GM23248 (cell line): ENCODE data around the gene SLC12A7. TPM values are rescaled to one million over a fixed set of nuclear protein-coding genes. Genes with fewer than 3 reads are reported as not detected.
"Not testable (repeated sequence)": the region's sequence is repeated elsewhere in the genome, so short reads cannot be mapped to it uniquely, and the experiment has no call there.

Experiments used
- DNase-seq: peaks from one replicate; pipeline ENCODE4 v3.0.0-alpha.2; 2015
- H2AFZ ChIP-seq: fragments of 200-600 bp; sonication (generic); 2 replicates; pipeline ENCODE4 v1.6.1; 2016; ENCODE audit warnings: antibody characterized with exemption
- H3F3A ChIP-seq: fragments of 200-600 bp; sonication (generic); 2 replicates; pipeline ENCODE4 v1.6.1; 2016; ENCODE audit warnings: mild to moderate bottlenecking, antibody characterized with exemption, mixed run types; ENCODE audit not compliant: insufficient read depth
- H3K27ac ChIP-seq: fragments of 200-600 bp; sonication (generic); 2 replicates; pipeline ENCODE4 v1.5.1; 2016; ENCODE audit warnings: mild to moderate bottlenecking
- H3K27me3 ChIP-seq: fragments of 200-600 bp; sonication (generic); replicated peaks from 2 replicates; pipeline ENCODE4 v1.6.1; 2016; ENCODE audit warnings: mild to moderate bottlenecking; ENCODE audit not compliant: insufficient read depth
- H3K36me3 ChIP-seq: fragments of 200-600 bp; sonication (generic); 2 replicates; pipeline ENCODE4 v1.6.1; 2016; ENCODE audit warnings: low read depth, mild to moderate bottlenecking
- H3K4me1 ChIP-seq: fragments of 200-600 bp; sonication (generic); 2 replicates; pipeline ENCODE4 v1.6.1; 2016; ENCODE audit warnings: mild to moderate bottlenecking; ENCODE audit not compliant: insufficient read depth
- H3K4me2 ChIP-seq: fragments of 200-600 bp; sonication (generic); one replicate; pipeline ENCODE4 v1.6.1; 2016; ENCODE audit warnings: mild to moderate bottlenecking; ENCODE audit not compliant: unreplicated experiment
- H3K4me3 ChIP-seq: fragments of 200-600 bp; sonication (generic); 2 replicates; pipeline ENCODE4 v1.5.1; 2016; ENCODE audit warnings: mild to moderate bottlenecking
- H3K79me2 ChIP-seq: fragments of 200-600 bp; sonication (generic); 2 replicates; pipeline ENCODE4 v1.6.1; 2016; ENCODE audit warnings: mild to moderate bottlenecking; ENCODE audit not compliant: insufficient read depth
- H3K9ac ChIP-seq: fragments of 200-600 bp; sonication (generic); 2 replicates; pipeline ENCODE4 v1.6.1; 2016; ENCODE audit warnings: mild to moderate bottlenecking
- H3K9me2 ChIP-seq: fragments of 200-600 bp; sonication (generic); 2 replicates; pipeline ENCODE4 v1.6.1; 2016; ENCODE audit warnings: mixed run types, mild to moderate bottlenecking, moderate library complexity; ENCODE audit not compliant: insufficient read depth
- H3K9me3 ChIP-seq: fragments of 200-600 bp; sonication (generic); one replicate; pipeline ENCODE4 v1.6.1; 2017; ENCODE audit warnings: low read depth
- H4K20me1 ChIP-seq: fragments of 200-600 bp; sonication (generic); 2 replicates; pipeline ENCODE4 v1.6.0; 2016; ENCODE audit not compliant: insufficient read depth
- EZH2 ChIP-seq: fragments of 200-600 bp; sonication (generic); IDR thresholded peaks from 2 replicates; pipeline ENCODE4 v1.6.1; 2018; ENCODE audit warnings: antibody characterized with exemption, mild to moderate bottlenecking; ENCODE audit not compliant: insufficient read depth, poor library complexity, severe bottlenecking
- EZH2phosphoT487 ChIP-seq: fragments of 200-600 bp; sonication (generic); IDR thresholded peaks from 2 replicates; pipeline ENCODE4 v1.6.1; 2018; ENCODE audit warnings: antibody characterized with exemption, moderate library complexity, mild to moderate bottlenecking, low read depth; ENCODE audit not compliant: insufficient read depth
- WGBS, 2 experiments: methylation state at CpG; one replicate each; pipeline ENCODE4 v1.1.6; 2015 to 2017; ENCODE audit warnings: low lambda C conversion rate in 2 of 2, low coverage in 1 of 2; ENCODE audit errors: missing lambda C conversion rate in 2 of 2; 5-methylcytosine and 5-hydroxymethylcytosine counted together
- in situ Hi-C: fragments of 300-500 bp; cut with MboI; formaldehyde crosslinking; loops from 2 replicates; pipeline ENCODE4 v1.15.0; 2020
- polyA plus RNA-seq: library from polyadenylated mRNA; unstranded; fragments of >200 nt; fragmentation: Nextera tagmentation; extraction: Ambion mirVana; gene quantifications from 2 replicates; pipeline ENCODE4 v1.2.1, GENCODE V29; 2016
- total RNA-seq: library from RNA; depleted of rRNA; stranded (reverse); fragments of >200 nt; shearing (Covaris generic); gene quantifications from 2 replicates; pipeline ENCODE4 v1.2.3, GENCODE V29; 2014

SLC12A7 gene
- total and polyA plus RNA-seq, 2 experiments from 2014 or later: 0.75 to 1.9 TPM

- no peak for DNase-seq
- 83 to 84% methylated on average over 34 of the region's 36 CpGs for WGBS, 2 experiments
- in situ Hi-C loops: no loop called here
Measured at GRCh38 chr5:1062761-1063568, 48.9 kb downstream of the SLC12A7 start.

GRCh38 chr5:1061916-1062315, 49.9 kb downstream of the SLC12A7 start:
- Histone ChIP-seq H3K79me2 (no peaks in the 10 kb centered on the region), H3K9me2 (no peaks in the 10 kb centered on the region), H3F3A (no peaks in the 10 kb centered on the region), H3K4me1 (no peaks in the 10 kb centered on the region), H4K20me1 (no peaks in the 10 kb centered on the region), H3K4me2 (no peak overlapping the region), H3K9me3 (no peaks in the 10 kb centered on the region), H3K9ac (no peak overlapping the region), H3K27ac (no peak overlapping the region), H3K27me3 (no peaks in the 10 kb centered on the region), H2AFZ (no peak overlapping the region), H3K4me3 (no peak overlapping the region), H3K36me3 (no peaks in the 10 kb centered on the region)
- WGBS, 2 experiments: 76 to 79% methylated on average over 10 of the region's 10 CpGs
- no peak for TF ChIP-seq EZH2
- TF ChIP-seq EZH2phosphoT487: no peak
- in situ Hi-C loops: no loop called here
- no peak for DNase-seq

More at GRCh38 chr5:1062761-1063568, 48.9 kb downstream of the SLC12A7 start:
- Histone ChIP-seq H2AFZ (no peak overlapping the region), H3K4me3 (no peak overlapping the region), H3F3A (no peaks in the 10 kb centered on the region), H3K4me1 (no peaks in the 10 kb centered on the region), H3K27me3 (no peaks in the 10 kb centered on the region), H3K9ac (no peak overlapping the region), H3K27ac (no peak overlapping the region), H3K9me3 (no peaks in the 10 kb centered on the region), H3K9me2 (no peaks in the 10 kb centered on the region), H3K4me2 (no peak overlapping the region), H4K20me1 (no peaks in the 10 kb centered on the region), H3K79me2 (no peaks in the 10 kb centered on the region), H3K36me3 (no peaks in the 10 kb centered on the region)
- TF ChIP-seq EZH2 (no peak), EZH2phosphoT487 (no peak)

- H3K9ac ChIP-seq, DNase-seq, H3K27me3 ChIP-seq, H2AFZ ChIP-seq, H4K20me1 ChIP-seq, H3K9me3 ChIP-seq, H3F3A ChIP-seq, H3K27ac ChIP-seq, H3K4me2 ChIP-seq, H3K4me1 ChIP-seq, H3K4me3 ChIP-seq, H3K79me2 ChIP-seq, H3K36me3 ChIP-seq, H3K9me2 ChIP-seq, in situ Hi-C loops: not testable (repeated sequence)
- 96 to 99% methylated on average over 9 to 17 of the region's 43 CpGs for WGBS, 2 experiments
Measured at GRCh38 chr5:1061292-1061691, 50.6 kb downstream of the SLC12A7 start.

- DNase-seq: no peak
- in situ Hi-C loops: no loop called here
- TF ChIP-seq EZH2: no peak
- TF ChIP-seq EZH2phosphoT487: no peak
- WGBS, 2 experiments: 79% methylated on average over 22 to 24 of the region's 24 CpGs
- no peaks in the 10 kb centered on the region for H3K36me3 ChIP-seq
- H3K9ac ChIP-seq: no peak overlapping the region
- no peaks in the 10 kb centered on the region for H3K9me3 ChIP-seq
- no peaks in the 10 kb centered on the region for H3F3A ChIP-seq
- no peak overlapping the region for H3K27ac ChIP-seq
- H3K9me2 ChIP-seq: no peaks in the 10 kb centered on the region
- H3K4me3 ChIP-seq: no peak overlapping the region
- H3K4me1 ChIP-seq: no peaks in the 10 kb centered on the region
- no peak overlapping the region for H2AFZ ChIP-seq
- no peaks in the 10 kb centered on the region for H3K27me3 ChIP-seq
- no peaks in the 10 kb centered on the region for H3K79me2 ChIP-seq
- H4K20me1 ChIP-seq: no peaks in the 10 kb centered on the region
- no peak overlapping the region for H3K4me2 ChIP-seq
Measured at GRCh38 chr5:1060535-1060981, 51.3 kb downstream of the SLC12A7 start.
